ENCODE data around the gene SEMA5A. TPM values are rescaled to one million over a fixed set of nuclear protein-coding genes. Genes with fewer than 3 reads are reported as not detected.

SEMA5A gene
- total and polyA plus RNA-seq, 8 donors, result 18.2 to 29.5 (median 20.8) TPM

GRCh38 chr5:9283021-9283420 is 262.9 kb downstream of the SEMA5A start:
- TF ChIP-seq CTCF (IDR thresholded peaks at IDR 0.05), result no peak
- Histone ChIP-seq H3K4me1 (no peaks in the 10 kb centered on the region), H3K27ac (no peak overlapping the region), H3K27me3 (no peaks in the 10 kb centered on the region), H3K36me3 (no peaks in the 10 kb centered on the region), H3K9me3 (peaks cover 0 to 10% of the 10 kb centered on the region in 2 donors), H3K4me3 (no peak overlapping the region)
- ATAC-seq (no peak), DNase-seq (no peak)
- intact Hi-C loops (cut with DNase I), result no loop called here

GRCh38 chr5:9282211-9282610 is 263.7 kb downstream of the SEMA5A start:
- Histone ChIP-seq H3K27me3 (no peaks in the 10 kb centered on the region), H3K36me3 (no peaks in the 10 kb centered on the region), H3K4me1 (no peaks in the 10 kb centered on the region), H3K9me3 (peaks cover 0 to 17% of the 10 kb centered on the region in 2 donors), H3K4me3 (no peak overlapping the region), H3K27ac (no peak overlapping the region)
- TF ChIP-seq CTCF (IDR thresholded peaks at IDR 0.05), result no peak
- ATAC-seq (no peak), DNase-seq (no peak)
- intact Hi-C loops (cut with DNase I), result no loop called here

- H3K9me3 ChIP-seq, result peaks cover 0 to 17% of the 10 kb centered on the region in 2 donors
- H3K27ac ChIP-seq, result no peak overlapping the region
- no peak overlapping the region for H3K4me3 ChIP-seq
- no peaks in the 10 kb centered on the region for H3K27me3 ChIP-seq
- H3K36me3 ChIP-seq, result no peaks in the 10 kb centered on the region
- TF ChIP-seq CTCF (IDR thresholded peaks at IDR 0.05), result no peak
- no peaks in the 10 kb centered on the region for H3K4me1 ChIP-seq
- intact Hi-C loops (cut with DNase I), result no loop called here
- ATAC-seq (no peak), DNase-seq (no peak)
Measured at GRCh38 chr5:9279774-9280173, 266.1 kb downstream of the SEMA5A start.

- intact Hi-C loops (cut with DNase I), result no loop called here
Measured at GRCh38 chr5:9278921-9279603, 266.8 kb downstream of the SEMA5A start.

GRCh38 chr5:9269014-9269413 is 276.9 kb downstream of the SEMA5A start:
- Histone ChIP-seq H3K36me3 (no peaks in the 10 kb centered on the region), H3K4me1 (no peaks in the 10 kb centered on the region), H3K4me3 (no peak overlapping the region), H3K9me3 (peaks cover 0 to 8% of the 10 kb centered on the region in 2 donors), H3K27me3 (no peaks in the 10 kb centered on the region), H3K27ac (no peak overlapping the region)
- no peak for DNase-seq
- intact Hi-C loops (cut with DNase I), result no loop called here
- no peak for TF ChIP-seq CTCF (IDR thresholded peaks at IDR 0.05)
- ATAC-seq, result no peak

More at GRCh38 chr5:9278921-9279603, 266.8 kb downstream of the SEMA5A start:
- Histone ChIP-seq H3K36me3 (no peaks in the 10 kb centered on the region), H3K27ac (no peak overlapping the region), H3K4me3 (no peak overlapping the region), H3K4me1 (no peaks in the 10 kb centered on the region), H3K27me3 (no peaks in the 10 kb centered on the region), H3K9me3 (peaks cover 0 to 20% of the 10 kb centered on the region in 2 donors)
- DNase-seq (no peak), ATAC-seq (no peak)
- TF ChIP-seq CTCF (IDR thresholded peaks at IDR 0.05), result no peak
